WI38 (cell line): ENCODE measurements around the gene GK2.

Source experiments
- H3K4me3 ChIP-seq: 2 replicates; pipeline ENCODE4 v1.5.1; 2011; ENCODE audit warnings: low read depth, mild to moderate bottlenecking, control low read depth, low read length
- TF ChIP-seq, protein P1 (sequence below): IDR thresholded peaks from 2 replicates; pipeline ENCODE4 v1.5.1; 2012; ENCODE audit warnings: low read depth, mild to moderate bottlenecking, control low read depth, low read length

Gene GK2

DNA sequence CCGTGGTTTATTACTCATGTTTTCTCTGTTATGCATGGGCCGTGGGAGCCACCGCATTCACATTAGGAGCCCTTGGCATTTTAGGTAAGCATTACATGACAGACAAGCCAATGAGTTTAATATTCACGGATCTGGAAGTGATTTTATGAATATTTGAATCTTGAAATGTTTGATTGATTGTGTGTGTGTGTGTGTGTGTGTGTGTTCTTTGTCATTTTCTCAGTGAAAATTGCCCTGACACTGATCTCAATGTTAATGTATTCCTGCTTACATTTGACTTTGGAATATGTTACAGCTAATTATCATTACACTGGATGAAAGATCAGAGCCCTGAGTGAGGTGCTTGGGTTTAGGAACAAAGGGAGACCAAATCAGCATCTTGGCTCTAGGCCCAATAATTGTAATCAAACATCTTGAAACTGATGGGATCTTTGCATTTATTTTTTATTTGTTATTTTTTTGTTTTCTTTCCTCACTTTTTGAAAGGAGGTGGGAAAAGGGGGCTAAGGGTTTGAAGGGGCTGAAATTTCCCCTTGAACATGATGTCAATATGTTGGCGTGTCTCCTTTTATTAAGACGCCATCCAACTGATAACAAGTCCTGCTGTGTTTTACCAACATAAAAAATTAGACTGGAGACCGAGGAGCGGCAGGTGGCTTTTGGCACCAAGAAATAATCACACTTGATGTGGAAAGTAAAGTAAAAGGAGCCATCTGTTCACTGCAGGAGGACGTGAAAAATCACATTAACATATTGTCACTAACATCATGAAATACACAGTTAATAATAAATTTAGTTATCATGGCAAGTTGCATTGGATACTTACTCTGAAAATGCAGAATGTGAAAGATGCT lies 5.2 kb upstream of the GK2 start:
- H3K4me3 ChIP-seq: no peak overlapping the region
- TF ChIP-seq, protein P1, sequence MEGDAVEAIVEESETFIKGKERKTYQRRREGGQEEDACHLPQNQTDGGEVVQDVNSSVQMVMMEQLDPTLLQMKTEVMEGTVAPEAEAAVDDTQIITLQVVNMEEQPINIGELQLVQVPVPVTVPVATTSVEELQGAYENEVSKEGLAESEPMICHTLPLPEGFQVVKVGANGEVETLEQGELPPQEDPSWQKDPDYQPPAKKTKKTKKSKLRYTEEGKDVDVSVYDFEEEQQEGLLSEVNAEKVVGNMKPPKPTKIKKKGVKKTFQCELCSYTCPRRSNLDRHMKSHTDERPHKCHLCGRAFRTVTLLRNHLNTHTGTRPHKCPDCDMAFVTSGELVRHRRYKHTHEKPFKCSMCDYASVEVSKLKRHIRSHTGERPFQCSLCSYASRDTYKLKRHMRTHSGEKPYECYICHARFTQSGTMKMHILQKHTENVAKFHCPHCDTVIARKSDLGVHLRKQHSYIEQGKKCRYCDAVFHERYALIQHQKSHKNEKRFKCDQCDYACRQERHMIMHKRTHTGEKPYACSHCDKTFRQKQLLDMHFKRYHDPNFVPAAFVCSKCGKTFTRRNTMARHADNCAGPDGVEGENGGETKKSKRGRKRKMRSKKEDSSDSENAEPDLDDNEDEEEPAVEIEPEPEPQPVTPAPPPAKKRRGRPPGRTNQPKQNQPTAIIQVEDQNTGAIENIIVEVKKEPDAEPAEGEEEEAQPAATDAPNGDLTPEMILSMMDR: no peak

DNA sequence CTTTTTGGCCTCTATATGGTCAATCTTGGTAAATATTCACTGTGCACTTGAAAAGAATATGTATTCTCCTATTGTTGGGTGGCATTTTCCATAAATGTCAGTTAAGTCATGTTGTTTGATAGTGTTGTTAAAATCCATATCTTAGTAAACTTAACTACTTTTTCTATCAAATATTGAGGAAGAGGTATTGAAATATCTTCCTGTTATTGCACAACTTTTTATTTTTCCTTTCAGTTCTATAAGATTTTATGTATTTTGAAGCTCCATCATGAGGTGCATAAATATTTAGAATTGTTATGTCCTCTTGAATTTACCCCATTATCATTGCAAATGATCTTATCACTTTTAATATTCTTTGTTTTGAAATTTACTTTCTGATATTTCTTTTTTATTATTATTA lies 3.4 kb downstream of the GK2 start:
- H3K4me3 ChIP-seq: no peak overlapping the region
- TF ChIP-seq, protein P1: no peak

DNA sequence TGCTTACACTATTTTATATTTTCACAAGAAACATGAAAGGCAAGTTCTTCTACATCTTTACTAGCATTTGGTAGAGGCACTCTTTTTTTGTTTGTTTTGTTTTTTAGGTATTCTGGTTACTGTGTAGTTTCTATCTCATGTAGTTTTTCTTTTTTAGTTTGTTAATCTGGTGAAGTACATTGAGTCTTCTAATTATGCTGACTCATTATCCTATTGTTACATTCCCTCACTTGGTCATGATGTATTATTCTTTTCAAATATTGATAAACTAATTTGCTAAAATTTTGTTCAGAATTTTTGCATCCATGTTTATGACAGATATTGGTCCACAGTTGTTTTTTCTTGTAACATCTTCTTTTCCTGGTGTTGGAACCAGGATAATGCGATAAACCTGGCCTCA lies 4.7 kb downstream of the GK2 start:
- TF ChIP-seq, protein P1: no peak
- no peak overlapping the region for H3K4me3 ChIP-seq

DNA sequence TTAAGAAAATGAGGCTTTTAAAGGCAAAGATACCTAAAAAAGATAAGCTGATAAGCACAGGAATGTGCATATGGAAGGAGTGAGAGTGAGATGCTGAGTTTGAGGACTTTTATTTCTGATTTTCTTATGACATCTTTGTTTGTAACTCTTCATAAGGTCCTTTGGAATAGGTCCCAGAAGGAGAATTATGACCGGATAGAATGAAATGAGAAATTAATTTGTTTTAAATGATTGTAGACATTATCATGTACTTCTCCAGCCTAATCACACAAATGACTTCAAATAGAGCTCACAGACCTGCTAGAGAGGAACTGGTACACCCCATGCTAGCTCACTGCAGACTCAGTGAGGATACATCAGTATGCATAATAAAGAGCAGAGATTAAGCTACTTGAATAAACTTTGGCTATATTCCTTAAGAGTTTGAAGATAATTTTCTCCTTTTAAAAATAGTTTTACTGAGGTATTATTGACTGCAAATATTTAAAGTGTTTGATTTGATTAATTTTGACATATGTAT lies 5.6 kb downstream of the GK2 start:
- TF ChIP-seq, protein P1: no peak
- no peak overlapping the region for H3K4me3 ChIP-seq

DNA sequence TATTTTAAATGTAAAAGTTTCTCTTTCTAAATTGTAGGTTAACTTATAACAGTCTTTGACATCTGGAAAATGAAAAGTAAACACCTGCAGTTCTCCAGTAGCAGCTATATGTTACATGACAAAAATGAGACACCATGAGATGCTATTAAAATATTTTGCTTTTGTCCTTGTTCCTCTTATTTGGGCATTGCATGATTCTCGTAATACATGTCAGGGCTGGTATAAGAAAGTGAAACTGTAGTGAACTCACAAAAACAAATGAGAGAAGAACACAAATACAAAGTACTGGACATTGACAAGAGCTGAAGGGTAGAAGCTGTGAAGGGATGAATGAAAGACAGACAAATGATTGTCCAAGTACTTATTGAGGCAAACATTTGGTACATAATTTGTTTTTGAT lies 9.0 kb downstream of the GK2 start:
- no peak overlapping the region for H3K4me3 ChIP-seq
- TF ChIP-seq, protein P1: no peak

DNA sequence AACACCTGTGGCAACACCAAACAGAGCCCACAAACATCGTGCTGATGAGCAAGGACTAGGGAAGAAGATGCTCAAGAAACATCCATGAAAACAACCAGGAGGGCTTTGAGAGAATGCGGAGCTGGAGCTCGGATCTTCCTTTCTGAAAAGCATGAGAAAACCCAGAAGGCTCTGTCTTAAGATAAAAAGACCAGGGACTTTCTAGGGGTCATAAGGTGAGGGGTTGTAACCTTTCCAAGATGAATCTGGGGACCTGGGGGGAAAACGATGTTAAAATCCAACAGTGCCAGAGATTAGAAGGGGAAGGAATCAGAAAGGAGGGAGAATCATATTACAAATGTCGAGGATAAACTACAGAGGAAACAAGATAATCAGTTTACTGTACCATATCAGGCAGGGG lies 10.1 kb downstream of the GK2 start:
- TF ChIP-seq, protein P1: no peak

DNA sequence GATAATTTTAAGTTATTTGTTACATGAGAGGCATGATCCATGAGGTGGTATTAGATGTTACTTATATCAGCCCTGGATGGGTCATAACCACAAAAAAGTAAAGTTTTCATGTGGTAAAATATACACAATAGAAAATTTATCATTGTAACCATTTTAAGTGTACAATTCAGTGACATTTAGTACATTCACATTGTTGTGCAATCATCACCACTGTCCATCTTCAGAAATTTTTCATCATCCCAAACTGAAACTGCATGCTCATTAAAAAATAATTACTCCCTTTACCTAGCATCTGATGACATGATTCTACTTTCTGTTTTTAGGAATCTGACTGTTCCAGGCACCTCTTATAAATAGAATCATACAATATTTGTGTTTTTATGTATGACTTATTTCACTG lies 11.2 kb downstream of the GK2 start:
- no peak overlapping the region for H3K4me3 ChIP-seq
- TF ChIP-seq, protein P1: no peak

More for the DNA sequence above, 10.1 kb downstream of the GK2 start:
- no peak overlapping the region for H3K4me3 ChIP-seq
